Kidney glomerular epithelial cell (primary cell): ENCODE results near the gene P2RY11.

Experiments
- DNase-seq: peaks from one replicate; lab custom pipeline; 2025; lab: John Stamatoyannopoulos, UW

The P2RY11 gene

GRCh38 chr19:10113964-10114650 lies 2.6 kb downstream of the P2RY11 start:
- DNase-seq: no peak

GRCh38 chr19:10114651-10115391 lies 3.3 kb downstream of the P2RY11 start:
- no peak for DNase-seq

GRCh38 chr19:10115392-10116084 lies 4.0 kb downstream of the P2RY11 start:
- DNase-seq: no peak

DNA sequence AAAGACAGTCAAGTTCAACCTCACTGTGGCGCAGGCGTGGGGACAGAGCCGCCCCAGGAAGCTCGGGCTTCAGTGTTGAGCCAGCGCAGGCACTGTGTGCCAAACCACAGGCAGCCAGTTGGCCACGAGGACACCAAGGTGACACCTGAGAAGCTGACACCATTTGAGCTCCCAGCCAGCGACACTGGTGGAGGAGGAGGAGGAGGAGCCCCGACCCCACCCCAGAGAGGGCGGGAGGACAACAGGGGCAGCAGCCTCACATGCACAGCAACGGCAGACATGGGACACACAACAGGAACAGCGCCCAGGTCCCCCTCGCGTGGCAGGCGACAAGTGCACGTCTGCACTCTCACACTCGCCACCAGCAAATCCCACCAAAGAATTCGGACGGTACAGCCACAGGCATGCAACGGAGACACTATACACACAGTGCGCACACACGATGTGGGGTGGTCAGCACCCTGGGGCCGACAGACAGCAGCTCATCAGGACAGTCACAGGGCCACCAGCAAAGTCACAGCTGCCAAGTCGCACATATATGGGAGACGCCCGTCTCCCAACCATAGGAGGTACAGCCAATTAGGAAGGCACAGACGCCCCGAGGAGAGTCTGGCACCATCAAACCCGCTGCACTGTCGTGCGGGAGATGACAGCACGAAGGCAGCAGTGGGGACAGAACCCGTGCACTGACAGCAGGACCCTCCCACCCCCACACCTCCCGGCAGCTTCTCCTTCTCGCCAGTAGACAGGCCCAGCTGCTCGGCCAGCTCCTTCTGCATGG lies 4.8 kb downstream of the P2RY11 start:
- DNase-seq: no peak

DNA sequence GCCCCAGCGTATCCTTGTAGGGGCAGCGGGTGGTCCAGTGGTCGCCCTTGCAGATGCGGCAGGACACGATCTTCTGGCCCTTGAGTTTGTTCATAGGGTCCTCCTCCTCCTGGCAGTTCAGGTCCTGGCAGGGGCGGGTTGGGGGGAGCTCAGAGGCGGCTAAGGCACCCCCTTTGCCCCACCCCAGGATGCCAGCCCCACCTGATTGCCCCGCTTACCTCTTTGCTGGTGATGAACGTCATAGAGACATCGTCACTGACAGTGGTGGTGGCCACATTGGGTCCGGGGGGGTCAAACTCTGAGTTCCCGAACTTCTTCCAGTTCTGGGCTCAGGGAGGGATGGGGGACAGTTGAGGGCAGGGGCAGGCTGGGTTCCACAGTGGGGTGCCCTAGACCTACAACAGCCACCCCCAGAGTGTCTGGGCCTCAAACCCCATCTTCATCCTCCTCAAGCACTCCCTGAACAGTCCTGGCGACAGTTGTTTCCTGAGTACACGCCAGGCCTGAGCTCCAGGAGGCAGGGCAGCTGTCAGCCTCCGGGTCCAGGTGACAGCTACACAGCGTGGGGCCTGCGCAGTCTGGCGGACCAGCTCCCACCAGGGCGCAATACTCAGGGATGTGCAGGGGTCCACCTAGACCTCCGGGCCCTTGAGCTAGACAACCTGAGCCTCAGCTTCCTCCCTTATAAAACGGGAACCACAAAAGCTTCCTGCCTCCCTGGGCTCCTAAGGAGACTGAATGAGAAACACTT lies 5.5 kb downstream of the P2RY11 start:
- DNase-seq: no peak

GRCh38 chr19:10118960-10119359 lies 7.5 kb downstream of the P2RY11 start:
- DNase-seq: no peak

GRCh38 chr19:10120538-10121189 lies 9.2 kb downstream of the P2RY11 start:
- no peak for DNase-seq

DNA sequence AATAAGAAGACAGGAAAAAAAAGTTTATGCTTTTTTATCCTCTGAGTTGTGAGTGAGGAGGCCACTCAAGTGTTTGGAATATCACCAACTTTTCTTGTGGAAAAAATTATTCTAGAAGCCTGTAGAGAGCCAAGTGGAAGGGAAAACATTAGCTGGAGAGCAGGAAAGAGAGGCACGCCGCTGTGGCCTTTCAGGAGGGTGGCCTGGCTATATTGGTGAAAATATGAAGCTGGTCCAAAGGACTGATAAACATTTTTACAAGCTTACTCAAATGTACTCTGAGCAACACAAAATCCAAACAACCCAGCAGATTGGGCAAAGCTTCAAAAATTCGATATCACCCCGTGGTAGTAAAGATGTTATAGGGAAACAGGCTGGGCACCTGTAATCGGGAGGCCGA lies 10.6 kb downstream of the P2RY11 start:
- no peak for DNase-seq

GRCh38 chr19:10124429-10124828 lies 12.9 kb downstream of the P2RY11 start:
- DNase-seq: no peak

DNA sequence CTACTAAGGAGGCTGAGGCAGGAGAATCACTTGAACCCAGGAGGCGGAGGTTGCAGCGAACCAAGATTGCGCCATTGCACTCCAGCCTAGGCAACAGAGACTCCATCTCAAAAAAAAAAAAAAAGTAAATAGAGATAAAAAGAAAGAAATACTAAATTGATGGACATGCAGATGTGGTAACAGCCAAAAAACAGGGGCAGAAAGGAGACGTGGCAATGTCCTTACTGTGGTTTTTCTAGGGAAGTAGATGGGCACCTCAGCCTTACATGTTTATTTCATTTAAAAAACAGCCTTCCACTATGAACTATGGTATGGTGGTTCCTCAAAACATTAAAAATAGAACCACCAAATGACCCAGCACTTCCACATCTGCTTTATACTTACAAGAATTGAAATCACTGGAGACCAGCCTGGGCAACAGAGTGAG lies 14.7 kb downstream of the P2RY11 start:
- DNase-seq: no peak

DNA sequence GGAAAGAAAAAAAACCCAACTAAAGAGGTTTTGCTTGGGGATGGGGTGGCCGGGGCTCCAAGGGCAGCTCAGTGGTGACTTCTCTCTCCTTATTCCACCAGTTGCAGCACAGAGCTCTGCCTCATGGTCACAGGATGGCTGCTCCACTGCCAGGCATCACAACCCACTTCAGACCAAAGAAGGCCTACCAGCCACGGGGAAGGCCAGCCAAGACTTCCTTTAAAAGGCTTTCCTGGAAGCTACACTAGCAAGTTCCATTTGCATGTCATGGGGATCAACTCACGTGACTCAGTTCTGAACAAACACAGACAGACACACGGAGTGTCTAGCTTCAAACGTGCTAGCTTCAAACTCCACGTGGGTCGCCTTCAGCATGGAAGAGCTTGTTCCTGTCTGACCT lies 21.4 kb downstream of the P2RY11 start:
- DNase-seq: no peak

DNA sequence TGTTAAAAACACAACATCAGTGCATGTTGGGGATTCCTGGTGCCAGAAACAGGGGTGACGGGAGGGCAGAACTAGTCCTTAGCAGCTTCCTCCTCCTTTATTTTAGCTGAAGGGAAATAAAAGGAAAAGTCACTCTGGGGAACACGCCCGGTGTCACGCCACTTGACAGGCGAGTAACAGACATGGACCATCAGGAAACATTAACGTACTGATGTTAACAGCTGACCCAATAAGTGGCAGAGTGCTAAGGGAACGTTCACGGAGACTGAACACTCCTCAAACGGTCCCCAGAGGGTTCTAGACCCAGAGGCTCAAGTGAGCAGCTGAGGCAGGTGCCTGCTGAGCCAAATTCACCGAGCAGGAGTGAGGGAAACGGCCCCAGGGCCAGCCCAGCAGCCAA lies 22.1 kb downstream of the P2RY11 start:
- no peak for DNase-seq

DNA sequence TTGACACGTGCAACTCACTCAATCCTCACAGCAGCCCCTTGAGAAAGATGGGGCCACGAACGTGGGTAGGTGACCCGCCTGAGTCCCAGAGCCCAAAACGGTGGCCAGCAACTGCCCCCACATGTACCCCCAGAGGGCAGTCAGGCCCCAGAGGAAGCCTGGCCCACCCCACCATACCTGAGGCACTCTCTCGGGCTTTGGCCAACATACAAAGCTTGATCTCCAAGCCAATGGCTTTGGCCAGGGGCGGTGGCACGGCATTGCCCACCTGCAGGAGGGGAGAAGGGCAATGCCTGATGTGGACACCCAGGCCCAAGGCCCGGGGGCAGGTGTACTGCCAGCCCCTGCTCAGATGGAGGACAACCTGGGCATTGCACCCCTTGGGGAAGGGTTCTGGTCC lies 22.5 kb downstream of the P2RY11 start:
- DNase-seq: no peak

GRCh38 chr19:10135551-10136334 lies 24.2 kb downstream of the P2RY11 start:
- no peak for DNase-seq

DNA sequence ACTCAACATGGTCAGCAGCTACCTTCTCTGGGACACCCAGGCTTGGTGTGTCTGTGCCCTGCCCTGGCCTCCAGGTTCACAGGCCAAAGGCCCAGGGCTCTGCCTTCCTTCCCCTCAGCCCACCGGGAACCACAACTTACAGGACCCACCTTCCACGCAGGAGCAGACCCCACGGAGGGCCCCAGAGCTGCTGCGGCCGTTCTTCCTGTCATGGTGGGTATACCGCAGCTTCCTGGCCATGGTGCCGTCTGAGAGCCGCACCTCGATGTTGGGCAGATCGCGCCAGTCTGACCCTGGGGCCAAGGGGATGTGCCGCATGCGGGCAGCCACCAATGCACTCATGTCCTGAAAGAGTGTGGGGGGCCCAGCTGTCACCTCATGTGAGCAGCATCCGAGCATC lies 25.4 kb downstream of the P2RY11 start:
- DNase-seq: no peak

DNA sequence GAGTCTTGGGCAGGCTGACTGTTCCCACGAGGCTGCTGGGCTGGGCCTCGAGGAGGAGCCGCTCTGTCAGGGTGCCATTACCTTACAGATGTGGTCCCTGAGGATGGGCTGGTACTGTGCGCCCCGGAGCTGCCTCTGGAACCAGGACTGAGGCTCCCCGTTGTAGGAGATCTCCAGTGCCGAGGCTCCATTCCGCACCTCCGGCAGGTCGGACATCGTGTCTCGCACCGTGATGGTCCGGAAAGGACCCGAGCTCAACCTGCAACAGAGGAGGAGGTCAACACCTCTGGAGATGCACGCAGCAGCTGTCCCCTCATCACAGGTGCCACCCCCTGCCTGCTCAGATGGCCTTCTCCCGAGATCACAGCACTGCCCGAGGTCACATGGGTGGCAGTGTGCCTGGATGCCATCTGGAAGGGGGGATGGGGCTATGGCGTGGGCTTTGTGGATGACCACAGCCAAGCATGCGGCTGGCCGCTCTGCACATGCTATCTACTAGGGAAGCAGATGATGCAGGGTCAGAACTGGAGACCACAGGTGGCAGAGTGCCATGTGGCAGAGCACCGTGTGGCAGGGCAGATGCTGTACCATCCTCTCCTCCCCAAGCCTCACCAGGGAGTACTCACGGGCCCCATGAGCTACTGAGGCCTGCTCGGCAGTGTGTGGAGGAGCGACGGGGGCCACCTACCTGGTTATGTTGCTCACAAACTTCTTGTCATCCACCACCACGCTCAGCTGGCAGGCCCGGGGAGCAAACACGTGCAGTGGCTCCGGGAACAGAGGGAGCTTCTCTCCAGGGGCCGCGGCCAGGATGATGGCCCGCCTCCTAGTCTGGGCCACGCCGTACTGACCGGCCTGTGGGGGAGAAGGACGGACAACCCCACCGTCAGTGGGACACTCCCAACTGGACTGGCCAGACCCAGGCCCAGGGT lies 26.5 kb downstream of the P2RY11 start:
- DNase-seq: no peak

GRCh38 chr19:10138879-10139795 lies 27.6 kb downstream of the P2RY11 start:
- DNase-seq: no peak

DNA sequence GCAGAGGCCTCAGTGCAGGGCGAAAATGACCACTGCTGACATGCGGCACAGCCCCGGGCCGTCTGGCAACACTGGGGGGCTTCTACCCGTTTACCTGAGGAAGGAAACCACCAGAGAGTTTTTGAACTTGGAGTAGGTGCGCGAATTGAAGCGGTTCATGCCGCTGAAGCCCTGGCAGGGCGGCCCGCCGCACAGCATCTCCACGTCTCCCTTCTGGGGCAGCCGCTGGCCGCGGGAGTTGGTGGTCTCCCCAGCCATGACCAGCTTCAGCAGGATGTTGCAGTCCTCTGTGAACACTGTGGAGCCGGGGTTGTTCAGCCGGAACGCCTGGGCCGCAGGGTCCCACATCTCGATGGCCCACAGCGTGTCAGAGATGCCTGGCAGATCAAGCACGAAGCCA lies 28.5 kb downstream of the P2RY11 start:
- no peak for DNase-seq
